ENCODE measurements around the gene NOP14. TPM values are rescaled to one million over a fixed set of nuclear protein-coding genes. Genes with fewer than 3 reads are reported as not detected.

Gene NOP14
- total RNA-seq, 1 donor from 2014 or later, result 56.3 TPM

- peaks cover 4% of the 10 kb centered on the region for H3K4me1 Mint-ChIP-seq
- no peak overlapping the region for H3K27ac Mint-ChIP-seq
- ChIA-PET POLR2A (no interaction called here), CTCF (no interaction called here)
- ATAC-seq (ENCODE audit: low read depth) (no peak), DNase-seq (no peak)
- H3K27me3 Mint-ChIP-seq, result no peaks in the 10 kb centered on the region
- intact Hi-C loops (cut with micrococcal nuclease), result no loop called here
- TF ChIP-seq CTCF (IDR thresholded peaks at IDR 0.05), result no peak
- H3K4me3 Mint-ChIP-seq, result no peak overlapping the region
- H3K36me3 Mint-ChIP-seq (ENCODE audit: low read depth), result no peaks in the 10 kb centered on the region
- peaks cover 11% of the 10 kb centered on the region for H3K9me3 Mint-ChIP-seq
These were observed 18.8 kb upstream of the NOP14 start for GRCh38 chr4:2982012-2982411.

- H3K4me1 Mint-ChIP-seq, result peaks cover 4% of the 10 kb centered on the region
These were observed 18.1 kb upstream of the NOP14 start for GRCh38 chr4:2981256-2981819.

GRCh38 chr4:2977211-2978088 lies 14.2 kb upstream of the NOP14 start:
- CTCF ChIA-PET, result interaction anchor here (0.5 to 1.8 kb wide), 13 partner anchors 9 to 227 kb away, joined by 3 to 10 read pairs (median 4); partner anchors contain the start of genes GRK4 and NOP14
- H3K27ac Mint-ChIP-seq, result no peak overlapping the region
- no peak for DNase-seq
- peaks cover 6% of the 10 kb centered on the region for H3K9me3 Mint-ChIP-seq
- POLR2A ChIA-PET, result interaction anchor here (0.6 to 0.8 kb wide), 2 partner anchors 8 to 15 kb away, joined by 3 to 8 read pairs; partner anchors contain the start of genes GRK4 and NOP14
- H3K27me3 Mint-ChIP-seq, result no peaks in the 10 kb centered on the region
- H3K4me1 Mint-ChIP-seq, result peaks cover 4% of the 10 kb centered on the region
- intact Hi-C loops (cut with micrococcal nuclease), result loop anchor here (1.0 kb wide), 1 partner anchor 60 kb away; no protein-coding TSS in a partner anchor
- no peak for TF ChIP-seq CTCF (IDR thresholded peaks at IDR 0.05)
- no peak overlapping the region for H3K4me3 Mint-ChIP-seq
- ATAC-seq (ENCODE audit: low read depth), result no peak
- no peaks in the 10 kb centered on the region for H3K36me3 Mint-ChIP-seq (ENCODE audit: low read depth)

More at GRCh38 chr4:2981256-2981819, 18.1 kb upstream of the NOP14 start:
- ChIA-PET CTCF (no interaction called here), POLR2A (no interaction called here)
- no peak for TF ChIP-seq CTCF (IDR thresholded peaks at IDR 0.05)
- H3K27me3 Mint-ChIP-seq, result no peaks in the 10 kb centered on the region
- ATAC-seq (ENCODE audit: low read depth) (no peak), DNase-seq (no peak)
- peaks cover 11% of the 10 kb centered on the region for H3K9me3 Mint-ChIP-seq
- H3K36me3 Mint-ChIP-seq (ENCODE audit: low read depth), result no peaks in the 10 kb centered on the region
- H3K27ac Mint-ChIP-seq, result no peak overlapping the region
- intact Hi-C loops (cut with micrococcal nuclease), result no loop called here
- no peak overlapping the region for H3K4me3 Mint-ChIP-seq

- no peak overlapping the region for H3K27ac Mint-ChIP-seq
- intact Hi-C loops (cut with micrococcal nuclease), result no loop called here
- no peaks in the 10 kb centered on the region for H3K9me3 Mint-ChIP-seq
- POLR2A ChIA-PET, result no interaction called here
- H3K4me3 Mint-ChIP-seq, result no peak overlapping the region
- CTCF ChIA-PET, result no interaction called here
- DNase-seq (no peak), ATAC-seq (ENCODE audit: low read depth) (no peak)
- TF ChIP-seq CTCF (IDR thresholded peaks at IDR 0.05), result no peak
- no peaks in the 10 kb centered on the region for H3K36me3 Mint-ChIP-seq (ENCODE audit: low read depth)
- H3K27me3 Mint-ChIP-seq, result no peaks in the 10 kb centered on the region
- H3K4me1 Mint-ChIP-seq, result no peaks in the 10 kb centered on the region
These were observed 8.1 kb upstream of the NOP14 start for GRCh38 chr4:2971275-2971674.

GRCh38 chr4:2968381-2968780 lies 5.2 kb upstream of the NOP14 start:
- no peak for DNase-seq
- TF ChIP-seq CTCF (IDR thresholded peaks at IDR 0.05), result no peak
- H3K36me3 Mint-ChIP-seq (ENCODE audit: low read depth), result no peaks in the 10 kb centered on the region
- H3K27ac Mint-ChIP-seq, result no peak overlapping the region
- POLR2A ChIA-PET, result no interaction called here
- peaks cover 6% of the 10 kb centered on the region for H3K4me1 Mint-ChIP-seq
- intact Hi-C loops (cut with micrococcal nuclease), result loop anchor here (10.0 kb wide), 1 partner anchor 724 kb away; the partner anchor contains the start of genes HAUS3 and POLN
- CTCF ChIA-PET, result no interaction called here
- H3K27me3 Mint-ChIP-seq, result no peaks in the 10 kb centered on the region
- H3K9me3 Mint-ChIP-seq, result no peaks in the 10 kb centered on the region
- ATAC-seq (ENCODE audit: low read depth), result no peak
- no peak overlapping the region for H3K4me3 Mint-ChIP-seq
